Hypothalamus (tissue), 51 donors: ENCODE data around the gene ZNF286A.
"Not testable (repeated sequence)": the region's sequence is repeated elsewhere in the genome, so short reads cannot be mapped to it uniquely, and the experiment has no call there.

ENCODE experiments used
- DNase-seq, 51 donors: peaks; one replicate each; lab custom pipeline; 2025; lab: John Stamatoyannopoulos, UW

The ZNF286A gene

GRCh38 chr17:15699413-15699924 lies at the start of gene ZNF286A:
TSS of gene ZNF286A (plus strand) at chr17:15699752. CDS start at chr17:15700330, 578 bp downstream.
- peak; percentile 77 to 100 (median 97) for DNase-seq

- no peak for DNase-seq
Measured at GRCh38 chr17:15649861-15650421, 49.6 kb upstream of the ZNF286A start.

- DNase-seq: peak in 6 of 51 donors; percentile 7 to 46 (median 28)
Measured at GRCh38 chr17:15650741-15651582, 48.6 kb upstream of the ZNF286A start.

- peak in 45 of 51 donors; percentile 9 to 87 (median 58) for DNase-seq
Measured at GRCh38 chr17:15651583-15652110, 47.9 kb upstream of the ZNF286A start.

GRCh38 chr17:15652960-15653359 lies 46.6 kb upstream of the ZNF286A start:
- no peak for DNase-seq

GRCh38 chr17:15654401-15654800 lies 45.2 kb upstream of the ZNF286A start:
- not testable (repeated sequence) for DNase-seq

- DNase-seq: no peak
Measured at GRCh38 chr17:15654886-15655561, 44.5 kb upstream of the ZNF286A start.

GRCh38 chr17:15657868-15658267 lies 41.7 kb upstream of the ZNF286A start:
- DNase-seq: no peak

- no peak for DNase-seq
Measured at GRCh38 chr17:15658296-15658695, 41.3 kb upstream of the ZNF286A start.

- DNase-seq: no peak
Measured at GRCh38 chr17:15659236-15659635, 40.3 kb upstream of the ZNF286A start.

- DNase-seq: peak in 1 of 51 donors; percentile 3
Measured at GRCh38 chr17:15659663-15660062, 39.9 kb upstream of the ZNF286A start.

GRCh38 chr17:15660077-15660476 lies 39.5 kb upstream of the ZNF286A start:
- no peak for DNase-seq

GRCh38 chr17:15662681-15663080 lies 36.9 kb upstream of the ZNF286A start:
- DNase-seq: no peak

- DNase-seq: no peak
Measured at GRCh38 chr17:15663176-15663575, 36.4 kb upstream of the ZNF286A start.

GRCh38 chr17:15663691-15664090 lies 35.9 kb upstream of the ZNF286A start:
- DNase-seq: no peak

- DNase-seq: not testable (repeated sequence)
Measured at GRCh38 chr17:15669526-15669925, 30.0 kb upstream of the ZNF286A start.

- DNase-seq: not testable (repeated sequence)
Measured at GRCh38 chr17:15674640-15675039, 24.9 kb upstream of the ZNF286A start.

GRCh38 chr17:15675991-15676390 lies 23.6 kb upstream of the ZNF286A start:
- DNase-seq: not testable (repeated sequence)

- DNase-seq: not testable (repeated sequence)
Measured at GRCh38 chr17:15683135-15683534, 16.4 kb upstream of the ZNF286A start.

GRCh38 chr17:15683824-15684478 lies 15.6 kb upstream of the ZNF286A start, which contains the start of gene TRIM16:
TSS of gene TRIM16 (minus strand) at chr17:15684311. CDS start at chr17:15651609, 32,702 bp downstream.
- peak; percentile 13 to 89 (median 67) for DNase-seq
